HepG2 (cell line): ENCODE results near the gene DDO. TPM values are rescaled to one million over a fixed set of nuclear protein-coding genes. Genes with fewer than 3 reads are reported as not detected.

ENCODE experiments used
- ATAC-seq: fragments of 200-7000 bp; cut with Tn5 transposase; 3 replicates; pipeline ENCODE4 v1.9.1; 2020; ENCODE audit warnings: mild to moderate bottlenecking, moderate library complexity
- BruUV-seq: library from RNA; stranded (reverse); fragments of 400-500 nt; replicated peaks from 2 replicates; lab custom pipeline; 2021; lab: Mats Ljungman, UMichigan
- CTCF ChIA-PET: fragments of 300-600 bp; formaldehyde crosslinking; extraction: SDS; loops from one replicate; lab custom pipeline; 2021; ENCODE audit warnings: low total read pairs, inconsistent platforms, low intra/inter-chr PET ratio; lab: Yijun Ruan, JAX
- POLR2A ChIA-PET: fragments of 350-600 bp; sonication (Branson Sonifier 250); formaldehyde crosslinking; loops from one replicate; lab custom pipeline; 2020; ENCODE audit warnings: antibody characterized with exemption, inconsistent platforms; lab: Yijun Ruan, JAX
- DNase-seq: peaks from one replicate; pipeline ENCODE4 v3.0.0-alpha.2; 2015; ENCODE audit warnings: low spot score
- FAIRE-seq: peaks from 3 replicates; lab custom pipeline; 2011; peaks lifted over from hg19 to GRCh38; lab: Jason Lieb, UNC
- H2AFZ ChIP-seq: one replicate; pipeline ENCODE4 v1.6.1; 2011; ENCODE audit warnings: low read length, inconsistent platforms
- H3K27ac ChIP-seq: fragments of 300-600 bp; 3 replicates; pipeline ENCODE4 v1.8.0; 2011; ENCODE audit warnings: mixed run types, mild to moderate bottlenecking, mixed read lengths, low read length, inconsistent platforms; ENCODE audit not compliant: insufficient read depth; ENCODE audit errors: extremely low read length
- H3K27me3 ChIP-seq, 2 experiments: fragments of 200-600 bp in 1 of 2; 2 replicates in 1 of 2; 3 replicates in 1 of 2; pipeline versions ENCODE4 v1.6.0 to v1.8.0; 2011; ENCODE audit warnings: low read length in 2 of 2, mild to moderate bottlenecking in 2 of 2, moderate library complexity in 2 of 2, inconsistent platforms in 1 of 2; ENCODE audit not compliant: insufficient read depth in 2 of 2, control insufficient read depth in 1 of 2
- H3K36me3 ChIP-seq, 2 experiments: fragments of 200-600 bp in 1 of 2; replicated peaks in 1 of 2; 2 replicates in 1 of 2; 3 replicates in 1 of 2; pipeline versions ENCODE4 v1.5.1 to v1.8.0; 2011; ENCODE audit warnings: low read length in 2 of 2, inconsistent platforms in 1 of 2; ENCODE audit not compliant: insufficient read depth in 2 of 2, control insufficient read depth in 1 of 2
- H3K4me1 ChIP-seq: 2 replicates; pipeline ENCODE4 v1.5.1; 2012; ENCODE audit warnings: low read length, inconsistent platforms; ENCODE audit not compliant: insufficient read depth
- H3K4me2 ChIP-seq: 2 replicates; pipeline ENCODE4 v1.6.0; 2011; ENCODE audit warnings: low read depth, low read length, inconsistent platforms
- H3K4me3 ChIP-seq, 3 experiments: fragments of 200-600 bp in 1 of 3; sonication (generic), shearing (Covaris generic) in 1 of 3; replicated peaks in 1 of 3; 2 replicates each; pipeline ENCODE4 v1.5.1; 2011 to 2016; ENCODE audit warnings: low read length in 3 of 3, inconsistent platforms in 2 of 3, low read depth in 2 of 3, mild to moderate bottlenecking in 2 of 3, control low read depth in 1 of 3, mixed read lengths in 1 of 3; ENCODE audit not compliant: insufficient read depth in 1 of 3
- H3K79me2 ChIP-seq: one replicate; pipeline ENCODE4 v1.6.1; 2011; ENCODE audit warnings: low read length, inconsistent platforms; ENCODE audit not compliant: insufficient read depth
- H3K9ac ChIP-seq: 2 replicates; pipeline ENCODE4 v1.6.0; 2011; ENCODE audit warnings: mild to moderate bottlenecking, low read depth, low read length, inconsistent platforms; ENCODE audit not compliant: insufficient read depth
- H3K9me3 ChIP-seq: 2 replicates; pipeline ENCODE4 v1.5.1; 2012; ENCODE audit warnings: mild to moderate bottlenecking, low read length
- H4K20me1 ChIP-seq: 2 replicates; pipeline ENCODE4 v1.6.0; 2011; ENCODE audit warnings: inconsistent platforms, mild to moderate bottlenecking, low read length, moderate library complexity; ENCODE audit not compliant: insufficient read depth
- FOSL1 ChIP-seq: sonication (generic); formaldehyde crosslinking; IDR thresholded peaks from 2 replicates; pipeline ENCODE4 v1.9.0; 2021; ENCODE audit warnings: missing genetic modification reagents, borderline replicate concordance
- GMEB2 ChIP-seq: IDR thresholded peaks from 2 replicates; pipeline ENCODE4 v1.6.1; 2016; ENCODE audit warnings: missing biosample characterization, missing genetic modification reagents, low read depth
- PHF8 ChIP-seq: sonication (generic); formaldehyde crosslinking; IDR thresholded peaks from 2 replicates; pipeline ENCODE4 v1.5.0; 2020; ENCODE audit warnings: missing genetic modification reagents
- TCF7L2 ChIP-seq: IDR thresholded peaks from 2 replicates; pipeline ENCODE4 v1.6.1; 2011; ENCODE audit warnings: mild to moderate bottlenecking, low read depth, low read length, moderate library complexity
- ZFYVE20 ChIP-seq: sonication (generic); formaldehyde crosslinking; IDR thresholded peaks from 2 replicates; pipeline ENCODE4 v1.8.0; 2023; ENCODE audit warnings: low read depth, mild to moderate bottlenecking, moderate library complexity, missing genetic modification reagents, borderline replicate concordance
- ZKSCAN5 ChIP-seq: sonication (generic); formaldehyde crosslinking; IDR thresholded peaks from 2 replicates; pipeline ENCODE4 v1.5.1; 2020; ENCODE audit warnings: mild to moderate bottlenecking, missing genetic modification reagents
- ZNF317 ChIP-seq: sonication (generic); formaldehyde crosslinking; IDR thresholded peaks from 2 replicates; pipeline ENCODE4 v1.5.0; 2020; ENCODE audit warnings: mild to moderate bottlenecking, missing genetic modification reagents
- ZNF550 ChIP-seq: sonication (generic); formaldehyde crosslinking; IDR thresholded peaks from 2 replicates; pipeline ENCODE4 v1.4.0; 2020; ENCODE audit warnings: mild to moderate bottlenecking, missing genetic modification reagents, borderline replicate concordance
- ZNF687 ChIP-seq: sonication (generic); formaldehyde crosslinking; IDR thresholded peaks from 2 replicates; pipeline ENCODE4 v1.5.1; 2020; ENCODE audit warnings: mild to moderate bottlenecking, missing genetic modification reagents, moderate library complexity
- WGBS: methylation state at CpG from one replicate; pipeline ENCODE4 v1.1.6; 2017; ENCODE audit warnings: low lambda C conversion rate; 5-methylcytosine and 5-hydroxymethylcytosine counted together
- in situ Hi-C: cut with HindIII; loops from 2 replicates; pipeline ENCODE4 v1.10.0; 2017; ENCODE audit warnings: low pct_unique_long_range_greater_than_20kb; ENCODE audit not compliant: extremely low pct_ligation_motif_present
- intact Hi-C: fragments of 100-400 bp; cut with micrococcal nuclease; formaldehyde crosslinking; loops from one replicate; pipeline ENCODE4 v1.10.0; 2022; ENCODE audit not compliant: unreplicated experiment
- polyA plus RNA-seq, 8 experiments: library from polyadenylated mRNA; depleted of rRNA in 3 of 8; stranded (reverse) in 7 of 8; unstranded in 1 of 8; fragments of >200 nt; fragmentation: Illumina TruSeq in 4 of 8; extraction: Trizol in 4 of 8; gene quantifications; 2 replicates each; pipeline versions ENCODE4 v1.2.1 to v1.2.3, GENCODE V29; 2011 to 2016; ENCODE audit warnings: low read depth in 4 of 8, missing spikeins in 1 of 8, mixed read lengths in 1 of 8; ENCODE audit not compliant: insufficient read depth in 1 of 8
- total RNA-seq, 5 experiments: library from RNA; depleted of rRNA; stranded (reverse); fragments of >200 nt; fragmentation: Illumina TruSeq; extraction: Trizol; gene quantifications; 2 replicates each; pipeline ENCODE4 v1.2.3, GENCODE V29; 2016; ENCODE audit warnings: low read depth in 1 of 5

Gene DDO
- total and polyA plus RNA-seq, 2 of the 13 experiments (the other 11 are each of a cell fraction or from before 2014, with no cell fraction given): 6.1 to 10.3 TPM

GRCh38 chr6:110355727-110356126 lies 59.6 kb downstream of the DDO start:
- DNase-seq (no peak), FAIRE-seq (no peak), ATAC-seq (peak; percentile 44; the same call in 1 of the 3 replicates)
- intact Hi-C loops (no loop called here), in situ Hi-C loops (no loop called here)
- Histone ChIP-seq H3K4me1 (peaks cover 34% of the 10 kb centered on the region), H4K20me1 (no peaks in the 10 kb centered on the region), H3K27ac (no peak overlapping the region), H3K79me2 (no peaks in the 10 kb centered on the region), H3K4me3 (no peak overlapping the region), H3K36me3 (no peaks in the 10 kb centered on the region), H3K9me3 (no peaks in the 10 kb centered on the region), H2AFZ (no peak overlapping the region), H3K9ac (no peak overlapping the region), H3K4me2 (no peak overlapping the region), H3K27me3 (no peaks in the 10 kb centered on the region; a peak in 1 of 5 replicates)
- 61% methylated on average over 2 of the region's 2 CpGs for WGBS
- TF ChIP-seq ZNF550 (CRISPR knock-in tag) (no peak), ZKSCAN5 (CRISPR knock-in tag) (no peak), GMEB2 (CRISPR knock-in tag) (no peak), FOSL1 (CRISPR knock-in tag) (no peak), ZNF687 (CRISPR knock-in tag) (no peak), TCF7L2 (no peak), ZFYVE20 (CRISPR knock-in tag) (no peak), ZNF317 (no peak), PHF8 (CRISPR knock-in tag) (no peak)
- POLR2A ChIA-PET: no interaction called here
- CTCF ChIA-PET: no interaction called here
- BruUV-seq: no TSS peak
